Activated naive CD8-positive, alpha-beta T cell treated with anti-CD3 and anti-CD28 coated beads, Interleukin-2, amount 50 U/mL, for 16 hours (primary cell): ENCODE results near the gene MARCOL.
"Not testable (repeated sequence)": the region's sequence is repeated elsewhere in the genome, so short reads cannot be mapped to it uniquely, and the experiment has no call there.

Experiments
- DNase-seq: peaks from one replicate; pipeline ENCODE4 v3.0.0-alpha.2; 2020; ENCODE audit warnings: low read depth, low spot score

The MARCOL gene

GRCh38 chr5:148267962-148268361, 29.6 kb downstream of the MARCOL start:
- no peak for DNase-seq

- DNase-seq: no peak
Observed at GRCh38 chr5:148268566-148268965, 30.2 kb downstream of the MARCOL start, which contains the start of gene SPINK13. Gene SPINK13 (plus strand): TSS chr5:148268794. CDS start chr5:148270073, 1,279 bp downstream.

GRCh38 chr5:148275129-148275528, 36.8 kb downstream of the MARCOL start:
- not testable (repeated sequence) for DNase-seq

GRCh38 chr5:148280893-148281292, 42.6 kb downstream of the MARCOL start:
- not testable (repeated sequence) for DNase-seq

GRCh38 chr5:148281336-148281735, 43.0 kb downstream of the MARCOL start:
- not testable (repeated sequence) for DNase-seq

GRCh38 chr5:148290271-148291195, 52.2 kb downstream of the MARCOL start:
- DNase-seq: no peak
